ENCODE measurements around the gene HOXB9. TPM values are rescaled to one million over a fixed set of nuclear protein-coding genes. Genes with fewer than 3 reads are reported as not detected.

The HOXB9 gene
- total RNA-seq, 2 donors from 2014 or later = not detected

GRCh38 chr17:48612854-48613691 lies 13.1 kb downstream of the HOXB9 start:
- Histone ChIP-seq H3K9me3 (ENCODE audit: control insufficient read depth, low read length) (peaks cover 4% of the 10 kb centered on the region), H3K27ac (ENCODE audit: low read depth, low read length) (peak overlapping the region; percentile 41), H3K27me3 (ENCODE audit: control insufficient read depth, insufficient read depth, low read length, poor library complexity, severe bottlenecking) (peaks cover 100% of the 10 kb centered on the region), H3K9ac (ENCODE audit: extremely low read depth, low read length, poor library complexity, severe bottlenecking) (no peak overlapping the region), H3K36me3 (ENCODE audit: control insufficient read depth, insufficient read depth, low read length) (no peaks in the 10 kb centered on the region), H3K4me1 (ENCODE audit: control insufficient read depth, insufficient read depth, low read length) (no peaks in the 10 kb centered on the region), H3K4me3 (ENCODE audit: low read length) (no peak overlapping the region)
- Mint-ChIP-seq H3K27ac (no peak overlapping the region), H3K4me3 (peak overlapping the region; percentile 5), H3K27me3 (ENCODE audit: insufficient read depth) (peaks cover 99% of the 10 kb centered on the region), H3K4me1 (peaks cover 7% of the 10 kb centered on the region), H3K9me3 (peaks cover 2% of the 10 kb centered on the region), H3K36me3 (ENCODE audit: low read depth) (no peaks in the 10 kb centered on the region)
- TF ChIP-seq CTCF (conservative IDR thresholded peaks at IDR 0.05) = peak; percentile 26
- WGBS, 2 experiments (ENCODE audit: insufficient coverage in 1 of 2, insufficient read length in 1 of 2) = 1 to 2% methylated on average over 19 to 62 of the region's 67 CpGs
- DNase-seq = peak; percentile 90

- H3K27ac Mint-ChIP-seq = no peak overlapping the region
- DNase-seq = no peak
- H3K4me3 Mint-ChIP-seq = no peak overlapping the region
- Histone ChIP-seq H3K27ac (ENCODE audit: low read depth, low read length) (no peak overlapping the region), H3K27me3 (ENCODE audit: control insufficient read depth, insufficient read depth, low read length, poor library complexity, severe bottlenecking) (peaks cover 100% of the 10 kb centered on the region), H3K9ac (ENCODE audit: extremely low read depth, low read length, poor library complexity, severe bottlenecking) (no peak overlapping the region), H3K9me3 (ENCODE audit: control insufficient read depth, low read length) (peaks cover 4% of the 10 kb centered on the region), H3K36me3 (ENCODE audit: control insufficient read depth, insufficient read depth, low read length) (no peaks in the 10 kb centered on the region), H3K4me1 (ENCODE audit: control insufficient read depth, insufficient read depth, low read length) (no peaks in the 10 kb centered on the region), H3K4me3 (ENCODE audit: low read length) (no peak overlapping the region)
- peaks cover 2% of the 10 kb centered on the region for H3K9me3 Mint-ChIP-seq
- H3K36me3 Mint-ChIP-seq (ENCODE audit: low read depth) = no peaks in the 10 kb centered on the region
- peaks cover 99% of the 10 kb centered on the region for H3K27me3 Mint-ChIP-seq (ENCODE audit: insufficient read depth)
- peaks cover 7% of the 10 kb centered on the region for H3K4me1 Mint-ChIP-seq
- no peak for TF ChIP-seq CTCF (conservative IDR thresholded peaks at IDR 0.05)
- WGBS, 2 experiments (ENCODE audit: insufficient coverage in 1 of 2, insufficient read length in 1 of 2) = 2 to 4% methylated on average over 12 to 15 of the region's 15 CpGs
These were observed 13.7 kb downstream of the HOXB9 start for GRCh38 chr17:48612456-48612853.

- Histone ChIP-seq H3K27me3 (ENCODE audit: control insufficient read depth, insufficient read depth, low read length, poor library complexity, severe bottlenecking) (peaks cover 100% of the 10 kb centered on the region), H3K9ac (ENCODE audit: extremely low read depth, low read length, poor library complexity, severe bottlenecking) (no peak overlapping the region), H3K27ac (ENCODE audit: low read depth, low read length) (peak overlapping the region; percentile 16), H3K9me3 (ENCODE audit: control insufficient read depth, low read length) (peaks cover 4% of the 10 kb centered on the region), H3K4me3 (ENCODE audit: low read length) (no peak overlapping the region), H3K4me1 (ENCODE audit: control insufficient read depth, insufficient read depth, low read length) (no peaks in the 10 kb centered on the region), H3K36me3 (ENCODE audit: control insufficient read depth, insufficient read depth, low read length) (no peaks in the 10 kb centered on the region)
- no peak for TF ChIP-seq CTCF (conservative IDR thresholded peaks at IDR 0.05)
- peak overlapping the region; percentile 25 for H3K4me3 Mint-ChIP-seq
- no peak overlapping the region for H3K27ac Mint-ChIP-seq
- WGBS, 2 experiments (ENCODE audit: insufficient coverage in 1 of 2, insufficient read length in 1 of 2) = 0 to 4% methylated on average over 5 to 36 of the region's 36 CpGs
- DNase-seq = peak; percentile 86
- H3K4me1 Mint-ChIP-seq = peaks cover 7% of the 10 kb centered on the region
- H3K36me3 Mint-ChIP-seq (ENCODE audit: low read depth) = no peaks in the 10 kb centered on the region
- peaks cover 2% of the 10 kb centered on the region for H3K9me3 Mint-ChIP-seq
- H3K27me3 Mint-ChIP-seq (ENCODE audit: insufficient read depth) = peaks cover 99% of the 10 kb centered on the region
These were observed 14.3 kb downstream of the HOXB9 start for GRCh38 chr17:48611681-48612455.

All from endodermal cell (in vitro differentiated cells).